Measurements from ENCODE around the gene PPP2R5D.

Gene PPP2R5D

DNA sequence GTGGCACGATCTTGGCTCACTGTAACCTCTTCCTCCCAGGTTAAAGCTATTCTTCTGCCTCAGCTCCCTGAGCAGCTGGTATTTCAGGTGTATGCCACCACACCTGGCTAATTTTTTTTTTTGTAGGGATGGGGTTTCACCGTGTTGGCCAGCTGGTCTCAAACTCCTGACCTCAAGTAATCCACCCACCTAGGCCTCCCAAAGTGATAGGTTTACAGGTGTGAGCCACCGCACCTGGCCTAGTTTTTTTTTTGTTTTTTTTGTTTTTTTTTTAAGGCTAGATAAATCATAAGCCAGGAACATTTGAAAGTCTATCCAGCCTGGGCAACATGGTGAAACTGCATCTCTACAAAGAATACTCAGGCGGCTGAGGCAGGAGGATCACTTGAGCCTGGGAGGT, 48.0 kb downstream of the PPP2R5D start:
- Histone ChIP-seq H3K9ac (ENCODE audit: low read depth, low read length, poor library complexity, severe bottlenecking) (no peak overlapping the region), H3K9me2 (replicated peaks; ENCODE audit: low read depth, low read length) (no peaks in the 10 kb centered on the region), H4K20me1 (ENCODE audit: insufficient read depth, low read length, poor library complexity, severe bottlenecking) (no peaks in the 10 kb centered on the region), H3F3A (ENCODE audit: low read depth) (no peaks in the 10 kb centered on the region), H2AFZ (ENCODE audit: low read length) (no peak overlapping the region), H3K79me2 (ENCODE audit: insufficient read depth, low read length) (no peaks in the 10 kb centered on the region), H3K9me3 (ENCODE audit: insufficient read depth, low read depth, low read length) (no peaks in the 10 kb centered on the region), H3K27me3 (ENCODE audit: insufficient read depth, low read length, poor library complexity, severe bottlenecking) (no peaks in the 10 kb centered on the region), H3K4me2 (ENCODE audit: low read depth, low read length, poor library complexity, severe bottlenecking) (no peak overlapping the region), H3K4me3 (ENCODE audit: low read length, poor library complexity, severe bottlenecking) (no peak overlapping the region), H3K4me1 (ENCODE audit: insufficient read depth, low read length, poor library complexity, severe bottlenecking) (no peaks in the 10 kb centered on the region), H3K36me3 (ENCODE audit: insufficient read depth, low read length) (peaks cover 30% of the 10 kb centered on the region)
- TF ChIP-seq EZH2phosphoT487 (IDR thresholded peaks at IDR 0.05; ENCODE audit: borderline replicate concordance): no peak
- TF ChIP-seq, protein P1, sequence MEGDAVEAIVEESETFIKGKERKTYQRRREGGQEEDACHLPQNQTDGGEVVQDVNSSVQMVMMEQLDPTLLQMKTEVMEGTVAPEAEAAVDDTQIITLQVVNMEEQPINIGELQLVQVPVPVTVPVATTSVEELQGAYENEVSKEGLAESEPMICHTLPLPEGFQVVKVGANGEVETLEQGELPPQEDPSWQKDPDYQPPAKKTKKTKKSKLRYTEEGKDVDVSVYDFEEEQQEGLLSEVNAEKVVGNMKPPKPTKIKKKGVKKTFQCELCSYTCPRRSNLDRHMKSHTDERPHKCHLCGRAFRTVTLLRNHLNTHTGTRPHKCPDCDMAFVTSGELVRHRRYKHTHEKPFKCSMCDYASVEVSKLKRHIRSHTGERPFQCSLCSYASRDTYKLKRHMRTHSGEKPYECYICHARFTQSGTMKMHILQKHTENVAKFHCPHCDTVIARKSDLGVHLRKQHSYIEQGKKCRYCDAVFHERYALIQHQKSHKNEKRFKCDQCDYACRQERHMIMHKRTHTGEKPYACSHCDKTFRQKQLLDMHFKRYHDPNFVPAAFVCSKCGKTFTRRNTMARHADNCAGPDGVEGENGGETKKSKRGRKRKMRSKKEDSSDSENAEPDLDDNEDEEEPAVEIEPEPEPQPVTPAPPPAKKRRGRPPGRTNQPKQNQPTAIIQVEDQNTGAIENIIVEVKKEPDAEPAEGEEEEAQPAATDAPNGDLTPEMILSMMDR (conservative IDR thresholded peaks at IDR 0.05; ENCODE audit: low read length): no peak

DNA sequence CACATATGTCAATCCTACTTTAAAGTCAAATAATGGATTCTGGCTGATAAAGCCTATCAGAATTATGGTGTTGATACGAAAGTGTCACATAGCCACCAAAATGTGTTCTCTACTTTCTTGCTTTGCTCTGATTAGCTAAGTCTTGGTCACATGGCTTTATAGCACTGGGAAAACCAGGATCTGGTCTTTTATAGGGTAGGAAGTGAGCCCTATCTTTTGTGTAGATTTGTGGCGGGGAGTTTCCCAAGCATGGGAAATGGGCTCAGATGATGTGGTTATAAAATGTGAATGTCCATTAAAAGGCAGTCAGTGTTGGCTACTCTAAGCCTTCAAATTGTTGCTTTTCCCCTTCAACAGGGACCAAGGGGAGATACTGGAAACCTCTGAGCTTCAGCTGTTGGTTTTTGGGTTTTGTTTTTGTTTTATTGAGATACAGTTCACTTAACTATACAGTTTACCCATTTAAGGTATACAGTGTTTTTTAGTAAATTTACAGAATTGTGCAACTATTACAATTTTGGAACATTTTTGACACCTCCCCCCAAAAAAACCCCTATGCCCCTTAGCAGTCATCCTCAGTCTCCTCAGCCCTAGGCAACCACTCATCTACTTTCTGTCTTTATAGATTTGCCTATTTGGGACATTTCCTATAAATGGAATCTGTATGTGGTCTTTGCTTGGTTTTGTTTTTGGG, 49.3 kb downstream of the PPP2R5D start:
- Histone ChIP-seq H3K9me2 (replicated peaks; ENCODE audit: low read depth, low read length) (no peaks in the 10 kb centered on the region), H3K9ac (ENCODE audit: low read depth, low read length, poor library complexity, severe bottlenecking) (no peak overlapping the region), H3K9me3 (ENCODE audit: insufficient read depth, low read depth, low read length) (no peaks in the 10 kb centered on the region), H3K4me3 (ENCODE audit: low read length, poor library complexity, severe bottlenecking) (no peak overlapping the region), H3K27me3 (ENCODE audit: insufficient read depth, low read length, poor library complexity, severe bottlenecking) (no peaks in the 10 kb centered on the region), H3K4me2 (ENCODE audit: low read depth, low read length, poor library complexity, severe bottlenecking) (no peak overlapping the region), H3K36me3 (ENCODE audit: insufficient read depth, low read length) (peaks cover 27% of the 10 kb centered on the region), H3K4me1 (ENCODE audit: insufficient read depth, low read length, poor library complexity, severe bottlenecking) (no peaks in the 10 kb centered on the region), H3K79me2 (ENCODE audit: insufficient read depth, low read length) (no peaks in the 10 kb centered on the region), H4K20me1 (ENCODE audit: insufficient read depth, low read length, poor library complexity, severe bottlenecking) (no peaks in the 10 kb centered on the region), H3F3A (ENCODE audit: low read depth) (no peaks in the 10 kb centered on the region), H2AFZ (ENCODE audit: low read length) (no peak overlapping the region)
- TF ChIP-seq, protein P1 (conservative IDR thresholded peaks at IDR 0.05; ENCODE audit: low read length): no peak
- TF ChIP-seq EZH2phosphoT487 (IDR thresholded peaks at IDR 0.05; ENCODE audit: borderline replicate concordance): no peak

DNA sequence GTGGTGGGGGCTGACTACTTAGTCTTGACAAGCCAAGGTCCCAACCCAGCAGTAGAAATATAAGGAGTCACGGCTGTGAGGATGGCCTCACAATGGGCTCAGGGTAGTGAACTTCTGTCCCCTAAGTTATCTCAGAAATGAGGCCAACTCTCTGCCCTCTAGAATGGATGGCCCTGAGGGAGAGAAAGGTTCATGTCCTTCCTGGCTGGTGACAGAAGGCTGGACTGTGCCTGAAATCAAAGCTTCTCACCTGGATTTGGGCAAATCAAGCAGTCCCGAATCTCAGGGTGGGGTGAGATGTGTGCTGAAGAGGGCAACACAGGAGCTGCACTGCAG, 49.8 kb downstream of the PPP2R5D start:
- peaks cover 22% of the 10 kb centered on the region for H3K36me3 ChIP-seq (ENCODE audit: insufficient read depth, low read length)
- H3K79me2 ChIP-seq (ENCODE audit: insufficient read depth, low read length): no peaks in the 10 kb centered on the region
- H4K20me1 ChIP-seq (ENCODE audit: insufficient read depth, low read length, poor library complexity, severe bottlenecking): no peaks in the 10 kb centered on the region

More for the DNA sequence above, 49.8 kb downstream of the PPP2R5D start:
- TF ChIP-seq, protein P1 (conservative IDR thresholded peaks at IDR 0.05; ENCODE audit: low read length): no peak
- no peak for TF ChIP-seq EZH2phosphoT487 (IDR thresholded peaks at IDR 0.05; ENCODE audit: borderline replicate concordance)
- H2AFZ ChIP-seq (ENCODE audit: low read length): no peak overlapping the region
- H3K9me3 ChIP-seq (ENCODE audit: insufficient read depth, low read depth, low read length): no peaks in the 10 kb centered on the region
- no peaks in the 10 kb centered on the region for H3K27me3 ChIP-seq (ENCODE audit: insufficient read depth, low read length, poor library complexity, severe bottlenecking)
- no peaks in the 10 kb centered on the region for H3K9me2 ChIP-seq (replicated peaks; ENCODE audit: low read depth, low read length)
- H3K9ac ChIP-seq (ENCODE audit: low read depth, low read length, poor library complexity, severe bottlenecking): no peak overlapping the region
- H3K4me1 ChIP-seq (ENCODE audit: insufficient read depth, low read length, poor library complexity, severe bottlenecking): no peaks in the 10 kb centered on the region
- no peak overlapping the region for H3K4me2 ChIP-seq (ENCODE audit: low read depth, low read length, poor library complexity, severe bottlenecking)
- H3F3A ChIP-seq (ENCODE audit: low read depth): no peaks in the 10 kb centered on the region
- no peak overlapping the region for H3K4me3 ChIP-seq (ENCODE audit: low read length, poor library complexity, severe bottlenecking)
